Kidney (tissue), 14 donors: ENCODE measurements around the gene ERBB4. TPM values are rescaled to one million over a fixed set of nuclear protein-coding genes. Genes with fewer than 3 reads are reported as not detected.

Experiments used
- DNase-seq, 5 donors: peaks; one replicate each; pipeline ENCODE4 v3.0.0-alpha.2; 2013 to 2020
- FAIRE-seq: peaks from 2 replicates; lab custom pipeline; 2012; peaks lifted over from hg19 to GRCh38; lab: Jason Lieb, UNC
- H3K27ac ChIP-seq, 2 donors: one replicate each; pipeline ENCODE4 v1.7.0; 2013; ENCODE audit warnings: low read depth in 2 of 2, low read length in 2 of 2, inconsistent platforms in 1 of 2
- H3K27me3 ChIP-seq: one replicate; pipeline ENCODE4 v1.7.1; 2013; ENCODE audit warnings: low read length, inconsistent platforms; ENCODE audit not compliant: control insufficient read depth, insufficient read depth
- H3K36me3 ChIP-seq, 3 donors: one replicate each; pipeline versions ENCODE4 v1.7.0 to v1.7.1; 2013; ENCODE audit warnings: low read length in 3 of 3, control low read depth in 1 of 3, inconsistent platforms in 1 of 3; ENCODE audit not compliant: insufficient read depth in 3 of 3, control insufficient read depth in 2 of 3
- H3K4me1 ChIP-seq, 3 donors: one replicate each; pipeline versions ENCODE4 v1.7.0 to v1.7.1; 2013; ENCODE audit warnings: low read length in 3 of 3, inconsistent platforms in 1 of 3, low read depth in 1 of 3; ENCODE audit not compliant: control insufficient read depth in 2 of 3, insufficient read depth in 2 of 3
- H3K4me3 ChIP-seq, 3 donors: one replicate each; pipeline versions ENCODE4 v1.7.0 to v1.8.1; 2013; ENCODE audit warnings: low read length in 3 of 3, control low read depth in 1 of 3, inconsistent platforms in 1 of 3
- H3K9ac ChIP-seq, 3 donors: one replicate each; pipeline versions ENCODE4 v1.7.0 to v1.7.1; 2013; ENCODE audit warnings: low read length in 3 of 3, control low read depth in 1 of 3, inconsistent platforms in 1 of 3
- H3K9me3 ChIP-seq, 3 donors: one replicate each; pipeline versions ENCODE4 v1.7.0 to v1.7.1; 2013; ENCODE audit warnings: low read length in 3 of 3, control low read depth in 1 of 3, inconsistent platforms in 1 of 3; ENCODE audit not compliant: control insufficient read depth in 2 of 3, insufficient read depth in 1 of 3
- intact Hi-C: fragments of 100-400 bp; cut with DNase I; formaldehyde crosslinking; loops from one replicate; pipeline ENCODE4 v1.11.1; 2022
- polyA plus RNA-seq: library from polyadenylated mRNA; stranded (reverse); fragments of 350-450 nt; fragmentation: Illumina TruSeq; extraction: RNeasy Lipid Tissue Mini Kit (QIAGEN cat#74804); gene quantifications from one replicate; pipeline ENCODE4 v1.2.3, GENCODE V29; 2014; ENCODE audit warnings: low read depth, low replicate concordance; ENCODE audit not compliant: insufficient read depth
- total RNA-seq: library from RNA; stranded (reverse); fragmentation: NEBNext Ultra II Directional; extraction: Animal tissue kit (Norgen Biotek cat#: 25700); gene quantifications from one replicate; pipeline ENCODE4 v1.2.1, GENCODE V29; 2021
- TF ChIP-seq, protein P1 (sequence below): IDR thresholded peaks from 3 replicates; pipeline ENCODE4 v1.5.1; 2012; ENCODE audit warnings: mild to moderate bottlenecking, moderate library complexity, borderline replicate concordance; ENCODE audit not compliant: insufficient read depth; ENCODE audit errors: extremely low read depth
- donor health status: control.
- donor health status: control.
- donor health status: control.
- donor health status: control.
- donor health status: control.
- donor health status: DM: yes; HTN: yes; CAD: no.
- donor health status: Normal renal cell carcinoma (clear cell type).

Gene ERBB4
- total and polyA plus RNA-seq, 2 donors from 2014 or later: 3.9 to 152 TPM

DNA sequence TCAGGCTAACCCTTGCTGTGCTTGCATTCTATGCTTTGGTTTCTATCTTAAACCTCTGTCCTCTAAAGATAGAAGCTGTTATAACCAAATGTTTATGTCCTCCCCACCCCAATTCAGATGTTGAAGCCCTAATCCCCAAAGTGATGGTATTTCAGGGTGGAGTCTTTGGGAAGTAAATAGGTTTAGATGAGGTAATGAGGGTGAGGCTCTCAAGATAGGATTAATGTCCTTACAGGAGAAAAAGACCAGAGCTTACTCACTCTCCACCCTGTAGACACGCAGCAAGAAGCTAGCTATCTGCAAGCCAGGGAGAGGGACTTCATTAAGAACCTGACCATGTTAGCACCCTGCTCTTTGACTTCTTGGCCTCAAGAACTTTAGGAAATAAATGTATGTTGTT, 362.5 kb downstream of the ERBB4 start:
- Histone ChIP-seq H3K27me3 (no peaks in the 10 kb centered on the region), H3K4me3 (no peak overlapping the region), H3K9ac (no peak overlapping the region), H3K36me3 (no peaks in the 10 kb centered on the region), H3K27ac (no peak overlapping the region), H3K4me1 (peaks cover 0 to 4% (median 0%) of the 10 kb centered on the region in 3 donors), H3K9me3 (no peaks in the 10 kb centered on the region)
- TF ChIP-seq, protein P1, sequence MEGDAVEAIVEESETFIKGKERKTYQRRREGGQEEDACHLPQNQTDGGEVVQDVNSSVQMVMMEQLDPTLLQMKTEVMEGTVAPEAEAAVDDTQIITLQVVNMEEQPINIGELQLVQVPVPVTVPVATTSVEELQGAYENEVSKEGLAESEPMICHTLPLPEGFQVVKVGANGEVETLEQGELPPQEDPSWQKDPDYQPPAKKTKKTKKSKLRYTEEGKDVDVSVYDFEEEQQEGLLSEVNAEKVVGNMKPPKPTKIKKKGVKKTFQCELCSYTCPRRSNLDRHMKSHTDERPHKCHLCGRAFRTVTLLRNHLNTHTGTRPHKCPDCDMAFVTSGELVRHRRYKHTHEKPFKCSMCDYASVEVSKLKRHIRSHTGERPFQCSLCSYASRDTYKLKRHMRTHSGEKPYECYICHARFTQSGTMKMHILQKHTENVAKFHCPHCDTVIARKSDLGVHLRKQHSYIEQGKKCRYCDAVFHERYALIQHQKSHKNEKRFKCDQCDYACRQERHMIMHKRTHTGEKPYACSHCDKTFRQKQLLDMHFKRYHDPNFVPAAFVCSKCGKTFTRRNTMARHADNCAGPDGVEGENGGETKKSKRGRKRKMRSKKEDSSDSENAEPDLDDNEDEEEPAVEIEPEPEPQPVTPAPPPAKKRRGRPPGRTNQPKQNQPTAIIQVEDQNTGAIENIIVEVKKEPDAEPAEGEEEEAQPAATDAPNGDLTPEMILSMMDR: no peak
- DNase-seq: no peak
- no peak for FAIRE-seq
- intact Hi-C loops: no loop called here

DNA sequence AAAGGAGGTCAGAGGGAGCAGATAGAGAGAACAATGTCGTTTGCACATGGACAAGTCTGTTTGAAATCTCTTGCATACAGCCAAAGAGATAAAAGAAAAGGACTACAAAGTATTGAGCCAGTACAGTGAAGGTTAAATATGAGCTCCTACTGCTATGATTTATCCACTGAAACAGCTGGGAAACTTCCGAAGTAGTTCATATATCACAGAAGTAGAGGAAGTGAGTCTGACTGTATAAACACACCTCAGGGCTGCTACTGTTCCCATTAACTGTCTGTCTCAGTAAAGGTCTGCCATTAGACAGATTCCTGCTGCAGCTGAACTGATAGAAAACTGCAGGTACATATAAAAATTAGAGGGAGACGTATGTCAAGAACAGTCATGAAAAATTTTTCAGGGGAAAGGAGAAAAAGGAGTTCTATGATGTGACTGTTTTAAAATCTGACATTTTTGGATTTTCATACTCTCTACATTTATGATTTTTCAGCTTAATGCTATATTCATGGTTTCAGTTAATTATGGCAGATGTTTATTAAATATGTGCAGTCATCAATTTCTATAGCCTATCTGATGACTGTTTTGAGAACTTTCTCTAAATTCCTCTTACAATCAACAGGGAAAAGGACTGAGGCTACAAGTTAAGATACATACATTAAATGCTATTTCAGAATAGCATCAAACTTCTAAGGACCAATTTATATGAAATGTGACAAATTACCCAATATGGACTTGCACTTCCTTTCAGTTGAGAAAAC, 364.7 kb downstream of the ERBB4 start:
- FAIRE-seq (no peak), DNase-seq (peak in 2 of 5 donors; percentile 47 to 78)
- TF ChIP-seq, protein P1: no peak
- H3K9me3 ChIP-seq: no peaks in the 10 kb centered on the region
- no peaks in the 10 kb centered on the region for H3K36me3 ChIP-seq
- no peak overlapping the region for H3K9ac ChIP-seq
- no peak overlapping the region for H3K4me3 ChIP-seq
- no peaks in the 10 kb centered on the region for H3K27me3 ChIP-seq
- intact Hi-C loops: no loop called here
- H3K27ac ChIP-seq: no peak overlapping the region
- peaks cover 0 to 4% (median 0%) of the 10 kb centered on the region in 3 donors for H3K4me1 ChIP-seq

DNA sequence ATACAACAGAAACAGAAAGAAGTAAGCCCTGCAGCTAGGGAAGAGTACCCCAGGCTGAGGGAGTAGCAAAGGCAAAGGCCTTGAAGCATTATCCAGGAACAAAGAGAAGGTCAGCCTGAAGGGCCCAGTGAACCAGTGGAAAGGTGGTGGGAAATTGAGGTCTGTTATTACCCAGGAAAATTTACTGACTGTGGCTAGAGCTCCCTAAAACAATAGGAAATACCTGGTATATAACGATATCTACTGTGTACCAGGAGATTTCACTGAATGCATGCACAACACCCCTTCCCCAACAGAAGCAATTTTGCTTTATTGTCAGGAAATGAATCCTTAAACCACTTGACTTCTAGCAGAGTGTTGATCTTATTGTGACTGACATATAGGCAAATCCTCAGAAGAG, 365.3 kb downstream of the ERBB4 start:
- H3K4me1 ChIP-seq: peaks cover 0 to 4% (median 0%) of the 10 kb centered on the region in 3 donors
- TF ChIP-seq, protein P1: no peak
- FAIRE-seq: no peak
- H3K9me3 ChIP-seq: no peaks in the 10 kb centered on the region
- no peak overlapping the region for H3K4me3 ChIP-seq
- H3K27me3 ChIP-seq: no peaks in the 10 kb centered on the region
- H3K27ac ChIP-seq: no peak overlapping the region
- H3K9ac ChIP-seq: no peak overlapping the region
- intact Hi-C loops: no loop called here
- DNase-seq: no peak
- no peaks in the 10 kb centered on the region for H3K36me3 ChIP-seq

DNA sequence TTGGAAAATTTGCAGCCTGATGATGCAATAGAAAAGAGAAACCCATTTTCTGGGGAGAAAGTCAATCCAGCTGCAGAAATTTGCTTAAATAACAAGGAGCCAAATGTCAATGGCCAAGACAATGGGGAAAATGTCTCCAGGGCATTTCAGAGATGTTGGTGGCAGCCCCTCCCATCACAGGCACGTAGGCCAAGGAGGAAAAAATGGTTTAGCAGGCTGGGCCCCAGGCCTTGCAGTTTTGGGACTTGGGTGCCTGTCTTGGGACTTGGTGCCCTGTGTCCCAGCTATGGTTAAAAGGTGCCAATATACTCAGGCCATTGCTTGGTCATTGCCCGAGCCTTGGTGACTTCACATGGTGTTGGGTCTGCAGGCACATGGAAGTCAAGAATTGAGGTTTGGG, 368.2 kb downstream of the ERBB4 start:
- no peak for FAIRE-seq
- peaks cover 0 to 4% (median 0%) of the 10 kb centered on the region in 3 donors for H3K4me1 ChIP-seq
- no peaks in the 10 kb centered on the region for H3K9me3 ChIP-seq
- no peak overlapping the region for H3K27ac ChIP-seq
- TF ChIP-seq, protein P1: no peak
- no peak overlapping the region for H3K4me3 ChIP-seq
- no peak for DNase-seq
- H3K9ac ChIP-seq: no peak overlapping the region
- H3K36me3 ChIP-seq: no peaks in the 10 kb centered on the region
- intact Hi-C loops: no loop called here
- no peaks in the 10 kb centered on the region for H3K27me3 ChIP-seq
